HG03354 (cell line): ENCODE data around the gene HCK.
"Not testable (repeated sequence)": the region's sequence is repeated elsewhere in the genome, so short reads cannot be mapped to it uniquely, and the experiment has no call there.

Source experiments
- ATAC-seq: cut with Tn5 transposase; IDR thresholded peaks from one replicate; pipeline ENCODE4 v1.9.1; 2021; ENCODE audit warnings: mild to moderate bottlenecking; ENCODE audit not compliant: unreplicated experiment, poor library complexity, severe bottlenecking

Gene HCK

GRCh38 chr20:32087070-32087469 is 35.0 kb downstream of the HCK start:
- no peak for ATAC-seq

- ATAC-seq = no peak
Observed at GRCh38 chr20:32088759-32089158, 36.7 kb downstream of the HCK start.

GRCh38 chr20:32089637-32090362 is 37.8 kb downstream of the HCK start:
- no peak for ATAC-seq

GRCh38 chr20:32091888-32092346 is 39.9 kb downstream of the HCK start:
- no peak for ATAC-seq

DNA sequence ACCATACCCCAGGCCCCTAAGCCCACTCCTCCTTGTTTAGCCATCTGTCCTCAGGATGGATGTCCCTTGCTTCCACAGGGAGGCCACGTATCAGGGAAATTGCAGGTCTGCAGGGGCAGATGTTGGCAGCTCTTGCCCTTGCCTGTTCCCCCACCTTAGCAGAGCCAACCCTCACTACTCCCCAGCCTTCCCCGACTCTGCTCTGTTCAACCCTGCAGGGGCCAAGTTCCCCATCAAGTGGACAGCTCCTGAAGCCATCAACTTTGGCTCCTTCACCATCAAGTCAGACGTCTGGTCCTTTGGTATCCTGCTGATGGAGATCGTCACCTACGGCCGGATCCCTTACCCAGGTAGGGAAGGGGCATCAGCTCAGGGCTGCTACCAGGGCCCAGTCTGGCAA is 46.7 kb downstream of the HCK start:
- no peak for ATAC-seq

DNA sequence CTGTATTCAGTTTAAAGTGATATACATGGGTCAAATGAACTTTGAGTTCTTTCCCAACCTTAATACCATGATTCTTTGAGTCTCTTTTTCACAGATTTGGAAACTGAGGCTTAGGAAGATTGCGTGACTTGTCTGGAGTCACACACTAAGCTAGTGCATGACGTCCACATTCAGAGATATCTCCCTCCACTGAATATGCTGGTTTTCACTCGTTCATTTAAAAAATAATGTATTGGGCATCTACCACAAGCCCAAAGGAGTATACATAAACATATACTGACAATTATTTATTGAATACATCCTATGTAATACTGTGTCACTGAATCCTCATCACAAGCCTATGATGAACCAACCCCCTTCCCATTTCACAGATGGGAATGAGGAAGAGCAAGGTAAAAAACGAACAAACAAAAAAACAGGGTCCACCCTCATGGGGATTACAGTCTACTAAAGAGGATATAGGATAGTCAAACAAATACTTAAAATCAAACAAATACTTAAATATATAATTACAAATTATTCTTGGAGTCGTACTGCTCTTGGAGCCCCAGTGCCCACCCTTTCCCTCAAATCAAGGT is 56.9 kb downstream of the HCK start:
- no peak for ATAC-seq

- peak; percentile 86 for ATAC-seq
Observed at GRCh38 chr20:32109392-32110172, 57.5 kb downstream of the HCK start, which contains the start of gene TM9SF4. Gene TM9SF4 (plus strand): TSS chr20:32109714. CDS start chr20:32109741, 27 bp downstream.

- ATAC-seq = no peak
Observed at GRCh38 chr20:32110173-32110704, 58.2 kb downstream of the HCK start.

DNA sequence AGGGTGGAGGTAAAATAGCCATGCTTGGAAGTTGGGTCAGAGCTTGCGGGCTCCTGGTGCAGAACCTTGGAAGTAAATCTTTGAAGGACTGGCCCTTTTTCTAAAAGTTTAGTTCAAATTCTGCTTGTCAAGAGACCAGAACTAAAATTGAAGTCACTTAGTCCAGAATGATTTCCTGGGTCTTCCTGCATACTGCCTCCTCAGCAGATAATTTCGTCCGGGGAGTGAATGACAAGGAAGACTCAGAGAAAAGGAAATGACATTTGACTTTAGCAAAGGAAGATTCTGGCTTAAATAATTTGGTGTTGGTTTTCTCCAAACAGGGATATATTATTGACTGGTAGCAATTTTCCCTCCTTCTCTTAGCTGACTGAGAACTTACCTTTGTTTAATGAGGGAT is 58.7 kb downstream of the HCK start:
- ATAC-seq = no peak

DNA sequence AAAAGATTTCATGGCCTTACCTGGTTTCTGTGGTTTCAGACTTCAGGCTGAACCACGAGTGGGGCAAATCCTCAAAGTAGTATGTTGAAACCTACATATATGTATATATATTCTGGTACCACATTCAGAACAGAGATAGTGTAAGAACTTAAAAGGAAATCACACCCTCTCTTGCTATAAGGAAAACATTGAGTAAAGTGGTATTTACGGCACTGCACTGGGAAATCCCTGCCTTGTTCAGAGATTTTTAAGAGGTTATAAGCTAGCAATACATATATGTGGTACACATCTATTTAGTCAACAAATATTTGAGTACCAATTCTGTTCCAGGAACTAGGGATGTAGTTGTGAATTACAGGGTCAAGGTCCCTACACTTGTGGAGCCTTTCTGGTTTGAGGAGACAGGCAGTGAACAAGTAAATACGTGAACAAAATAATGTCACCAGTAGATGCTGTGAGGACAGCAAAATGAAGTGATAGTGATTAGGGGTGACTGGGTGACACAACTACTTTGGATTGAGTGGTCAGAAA is 59.2 kb downstream of the HCK start:
- no peak for ATAC-seq

DNA sequence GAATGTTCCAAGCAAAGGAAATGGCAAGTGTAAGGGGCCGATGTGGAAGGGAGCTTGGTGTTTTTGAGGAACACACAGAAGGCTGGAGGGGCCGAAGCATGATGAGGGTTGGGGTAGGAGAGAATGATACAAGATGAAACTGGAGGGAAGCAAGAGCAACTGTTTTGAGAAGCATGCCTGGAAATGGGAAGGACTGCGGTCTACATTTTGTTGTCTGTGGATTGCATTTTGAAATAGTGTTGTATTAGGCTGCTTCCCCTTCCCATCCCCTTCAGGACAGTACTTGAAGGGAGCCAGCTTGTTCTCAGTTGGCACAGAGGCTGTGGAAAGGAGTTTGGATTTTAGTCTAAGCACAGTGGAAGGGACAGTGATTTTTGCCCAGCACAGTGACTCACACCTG is 59.7 kb downstream of the HCK start:
- no peak for ATAC-seq

GRCh38 chr20:32112841-32113240 is 60.8 kb downstream of the HCK start:
- no peak for ATAC-seq

- ATAC-seq = no peak
Observed at GRCh38 chr20:32113591-32114260, 61.7 kb downstream of the HCK start.

- no peak for ATAC-seq
Observed at GRCh38 chr20:32114305-32114960, 62.4 kb downstream of the HCK start.

DNA sequence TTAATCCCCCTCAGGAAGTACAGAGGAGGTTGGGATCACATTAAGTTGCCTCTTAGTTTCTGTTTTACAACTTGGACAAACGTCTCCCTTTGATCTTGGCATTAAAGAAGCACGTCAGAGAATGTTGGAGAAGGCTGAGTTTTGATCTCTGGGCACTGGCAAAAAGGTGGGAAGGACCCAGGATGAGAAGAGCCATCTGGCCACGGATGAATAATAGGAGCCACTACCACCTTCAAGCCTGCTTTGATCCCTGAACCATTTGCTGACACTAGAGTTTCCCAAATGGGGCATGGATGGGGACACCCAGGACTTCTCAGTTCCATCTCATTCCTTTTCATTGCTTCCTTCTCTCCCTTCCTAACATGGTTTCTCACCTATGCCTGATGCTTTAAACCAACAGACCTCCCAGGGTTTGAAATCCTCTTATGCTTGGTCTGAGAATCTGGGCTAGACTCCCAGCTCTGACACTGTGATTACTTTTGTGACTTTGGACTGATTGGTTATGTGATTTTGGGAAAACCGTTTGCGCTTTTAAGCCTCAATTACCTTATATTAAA is 63.2 kb downstream of the HCK start:
- no peak for ATAC-seq

- no peak for ATAC-seq
Observed at GRCh38 chr20:32116079-32116521, 64.1 kb downstream of the HCK start.

GRCh38 chr20:32116796-32117195 is 64.8 kb downstream of the HCK start:
- not testable (repeated sequence) for ATAC-seq

DNA sequence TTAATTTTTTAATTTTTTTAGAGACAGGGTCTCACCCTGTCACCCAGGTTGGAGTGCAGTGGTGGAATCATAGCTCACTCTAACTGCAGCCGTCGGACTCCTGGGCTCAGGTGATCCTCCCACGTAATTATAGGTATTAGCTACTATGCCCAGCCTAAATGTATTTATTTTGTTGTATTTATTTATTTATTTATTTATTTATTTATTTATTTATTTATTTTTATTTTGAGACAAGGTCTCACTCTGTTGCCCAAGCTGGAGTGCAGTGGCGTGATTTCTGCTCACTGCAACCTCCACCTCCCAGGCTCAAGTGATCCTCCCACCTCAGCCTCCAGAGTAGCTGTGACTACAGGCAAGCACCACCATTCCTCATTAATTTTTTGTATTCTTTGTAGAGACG is 66.4 kb downstream of the HCK start:
- not testable (repeated sequence) for ATAC-seq

DNA sequence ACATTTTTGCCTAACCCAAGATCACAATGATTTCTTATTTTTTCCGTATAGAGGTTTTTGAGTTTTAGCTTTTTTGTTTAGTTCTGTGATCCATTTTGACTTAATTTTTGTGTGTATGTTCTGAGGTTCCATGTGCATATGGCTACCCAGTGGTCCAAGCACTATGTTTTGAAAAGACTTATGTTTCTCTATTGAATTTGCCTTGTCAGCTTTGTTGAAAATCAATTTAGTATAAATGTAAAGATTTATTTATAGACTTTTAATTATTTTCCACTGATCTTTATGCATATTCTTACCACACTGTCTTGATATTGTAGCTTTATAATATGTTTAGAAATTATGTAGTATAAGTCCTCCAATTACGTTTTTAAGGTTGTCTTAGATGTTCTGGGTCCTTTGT is 67.7 kb downstream of the HCK start:
- no peak for ATAC-seq
